GM20431 (cell line): ENCODE measurements around the gene EFNB3.

Experiments
- in situ Hi-C: fragments of 300-500 bp; cut with MseI, MboI; formaldehyde crosslinking; loops from one replicate; pipeline ENCODE4 v1.15.0; 2020; ENCODE audit warnings: low sequenced_read_pairs; ENCODE audit not compliant: unreplicated experiment

Gene EFNB3, protein sequence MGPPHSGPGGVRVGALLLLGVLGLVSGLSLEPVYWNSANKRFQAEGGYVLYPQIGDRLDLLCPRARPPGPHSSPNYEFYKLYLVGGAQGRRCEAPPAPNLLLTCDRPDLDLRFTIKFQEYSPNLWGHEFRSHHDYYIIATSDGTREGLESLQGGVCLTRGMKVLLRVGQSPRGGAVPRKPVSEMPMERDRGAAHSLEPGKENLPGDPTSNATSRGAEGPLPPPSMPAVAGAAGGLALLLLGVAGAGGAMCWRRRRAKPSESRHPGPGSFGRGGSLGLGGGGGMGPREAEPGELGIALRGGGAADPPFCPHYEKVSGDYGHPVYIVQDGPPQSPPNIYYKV

DNA sequence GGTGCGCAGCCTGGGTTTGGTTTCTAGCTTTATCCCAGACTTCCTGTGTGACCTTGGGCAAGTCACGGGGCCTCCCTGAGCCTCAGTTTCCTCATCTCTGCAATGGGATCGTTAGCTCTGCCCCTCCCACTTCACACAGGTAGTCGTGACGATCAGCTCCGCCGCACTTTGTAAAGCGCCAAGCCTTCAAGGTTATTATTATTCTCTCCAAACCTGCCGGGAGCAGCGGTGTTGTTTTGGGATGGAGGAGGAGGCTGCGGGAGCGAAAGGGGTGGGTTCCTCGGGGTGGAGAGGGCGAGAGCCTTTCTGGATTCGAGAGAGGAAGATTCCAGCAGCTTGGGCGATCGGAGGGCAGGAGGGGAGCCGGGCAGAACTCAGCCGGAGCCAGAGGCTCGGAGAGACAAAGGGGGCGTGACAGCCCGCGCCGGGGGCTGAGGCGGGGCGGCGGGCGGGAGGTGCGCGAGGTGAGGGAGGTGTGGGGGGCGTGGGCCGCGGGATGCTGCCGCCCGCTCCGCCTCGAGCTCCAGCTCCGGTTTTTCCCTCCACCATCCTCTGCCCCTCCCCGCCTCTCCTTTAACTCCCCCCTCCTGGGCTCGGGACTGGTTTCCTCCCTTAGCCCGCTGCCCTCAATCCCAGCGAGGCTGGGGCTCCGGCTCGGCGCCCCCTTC is at the start of gene EFNB3:
Gene EFNB3, plus strand, starts transcription at position 602 of the 668 bp plus-strand sequence. CDS start 397 bp downstream, outside the sequence.
- in situ Hi-C loops: no loop called here

- in situ Hi-C loops: no loop called here
Observed at GRCh38 chr17:7655541-7655840, 49.5 kb upstream of the EFNB3 start.

GRCh38 chr17:7656958-7657609 is 47.9 kb upstream of the EFNB3 start:
- in situ Hi-C loops: no loop called here

GRCh38 chr17:7667656-7668406 is 37.2 kb upstream of the EFNB3 start:
- in situ Hi-C loops: no loop called here

DNA sequence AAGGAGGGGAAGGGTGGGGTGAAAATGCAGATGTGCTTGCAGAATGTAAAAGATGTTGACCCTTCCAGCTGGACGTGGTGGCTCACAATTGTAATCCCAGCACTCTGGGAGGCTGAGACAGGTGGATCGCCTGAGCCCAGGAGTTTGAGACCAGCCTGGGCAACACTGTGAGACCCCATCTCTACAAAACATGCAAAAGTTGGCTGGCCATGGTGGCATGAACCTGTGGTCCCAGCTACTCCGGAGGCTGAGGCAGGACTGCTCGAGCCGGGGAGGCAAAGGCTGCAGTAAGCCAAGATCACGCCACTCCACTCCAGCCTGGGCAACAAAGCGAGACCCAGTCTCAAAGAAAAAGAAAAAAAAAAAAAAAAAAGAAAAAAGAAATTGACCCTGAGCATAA is 36.5 kb upstream of the EFNB3 start:
- in situ Hi-C loops: no loop called here

DNA sequence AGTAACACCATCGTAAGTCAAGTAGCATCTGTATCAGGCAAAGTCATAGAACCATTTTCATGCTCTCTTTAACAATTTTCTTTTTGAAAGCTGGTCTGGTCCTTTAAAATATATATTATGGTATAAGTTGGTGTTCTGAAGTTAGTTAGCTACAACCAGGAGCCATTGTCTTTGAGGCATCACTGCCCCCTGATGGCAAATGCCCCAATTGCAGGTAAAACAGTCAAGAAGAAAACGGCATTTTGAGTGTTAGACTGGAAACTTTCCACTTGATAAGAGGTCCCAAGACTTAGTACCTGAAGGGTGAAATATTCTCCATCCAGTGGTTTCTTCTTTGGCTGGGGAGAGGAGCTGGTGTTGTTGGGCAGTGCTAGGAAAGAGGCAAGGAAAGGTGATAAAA is 31.8 kb upstream of the EFNB3 start:
- in situ Hi-C loops: no loop called here

DNA sequence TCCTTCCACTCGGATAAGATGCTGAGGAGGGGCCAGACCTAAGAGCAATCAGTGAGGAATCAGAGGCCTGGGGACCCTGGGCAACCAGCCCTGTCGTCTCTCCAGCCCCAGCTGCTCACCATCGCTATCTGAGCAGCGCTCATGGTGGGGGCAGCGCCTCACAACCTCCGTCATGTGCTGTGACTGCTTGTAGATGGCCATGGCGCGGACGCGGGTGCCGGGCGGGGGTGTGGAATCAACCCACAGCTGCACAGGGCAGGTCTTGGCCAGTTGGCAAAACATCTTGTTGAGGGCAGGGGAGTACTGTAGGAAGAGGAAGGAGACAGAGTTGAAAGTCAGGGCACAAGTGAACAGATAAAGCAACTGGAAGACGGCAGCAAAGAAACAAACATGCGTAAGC is 30.1 kb upstream of the EFNB3 start:
- in situ Hi-C loops: no loop called here

- in situ Hi-C loops: no loop called here
Observed at GRCh38 chr17:7676533-7676932, 28.5 kb upstream of the EFNB3 start.

DNA sequence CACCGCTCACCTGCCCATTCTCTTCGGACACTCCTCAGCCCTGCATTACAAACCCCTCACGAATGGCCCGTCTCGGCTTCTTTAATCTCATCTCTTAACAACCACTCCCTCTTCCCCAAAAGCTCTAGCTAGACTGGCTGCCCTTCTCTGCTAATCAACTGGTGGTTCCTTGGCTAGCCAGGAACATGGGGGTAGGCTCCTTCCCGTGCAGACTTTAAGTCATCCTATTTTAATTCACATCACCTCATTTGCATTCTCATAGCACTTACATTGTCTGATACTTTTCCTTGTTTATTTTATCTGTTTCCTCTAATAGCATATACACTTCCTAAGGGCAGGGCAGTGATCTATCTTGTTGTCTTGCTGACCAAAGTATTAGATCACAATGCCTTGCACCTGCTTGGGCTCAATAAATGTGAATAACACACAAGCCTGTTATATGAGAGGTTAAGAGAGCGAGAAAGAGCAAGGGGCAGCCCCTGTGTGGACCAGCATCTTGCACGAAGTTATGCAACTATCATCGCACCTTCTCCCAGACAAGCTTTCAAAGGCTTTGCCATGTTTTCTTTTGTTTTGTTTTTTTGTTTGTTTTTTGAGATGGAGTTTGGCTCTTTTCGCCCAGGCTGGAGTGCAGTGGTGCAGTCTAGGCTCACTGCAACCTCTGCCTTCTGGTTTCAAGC is 27.5 kb upstream of the EFNB3 start:
- in situ Hi-C loops: no loop called here

DNA sequence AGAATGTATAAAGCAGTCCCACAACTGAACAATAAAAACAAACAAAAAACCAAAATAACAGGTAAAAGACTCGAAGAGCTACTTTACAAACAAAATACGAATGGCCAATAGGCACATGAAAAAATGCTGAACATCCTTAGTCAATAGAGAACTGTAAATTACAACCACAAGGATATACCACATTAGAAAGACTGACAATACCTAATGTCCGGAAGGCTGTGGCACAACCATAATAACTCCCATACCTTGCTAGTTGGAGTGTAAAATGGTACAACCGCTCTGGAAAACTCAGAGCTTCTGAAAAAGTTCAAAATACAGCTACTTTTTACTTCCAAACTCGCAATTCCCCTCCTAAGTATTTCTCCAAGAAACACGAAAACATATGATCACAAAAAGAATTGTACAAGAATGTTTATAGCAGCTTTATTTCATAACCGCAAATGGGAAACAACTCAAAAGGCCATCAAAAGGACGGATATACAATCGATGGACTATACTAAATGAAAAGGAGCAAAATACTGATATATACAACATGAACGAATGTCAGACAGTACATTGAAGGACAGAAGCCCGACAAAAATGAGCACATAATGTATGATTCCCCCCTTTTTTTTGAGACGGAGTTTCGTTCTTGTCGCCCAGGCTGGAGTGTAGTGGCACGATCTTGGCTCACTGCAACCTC is 20.0 kb upstream of the EFNB3 start:
- in situ Hi-C loops: no loop called here

DNA sequence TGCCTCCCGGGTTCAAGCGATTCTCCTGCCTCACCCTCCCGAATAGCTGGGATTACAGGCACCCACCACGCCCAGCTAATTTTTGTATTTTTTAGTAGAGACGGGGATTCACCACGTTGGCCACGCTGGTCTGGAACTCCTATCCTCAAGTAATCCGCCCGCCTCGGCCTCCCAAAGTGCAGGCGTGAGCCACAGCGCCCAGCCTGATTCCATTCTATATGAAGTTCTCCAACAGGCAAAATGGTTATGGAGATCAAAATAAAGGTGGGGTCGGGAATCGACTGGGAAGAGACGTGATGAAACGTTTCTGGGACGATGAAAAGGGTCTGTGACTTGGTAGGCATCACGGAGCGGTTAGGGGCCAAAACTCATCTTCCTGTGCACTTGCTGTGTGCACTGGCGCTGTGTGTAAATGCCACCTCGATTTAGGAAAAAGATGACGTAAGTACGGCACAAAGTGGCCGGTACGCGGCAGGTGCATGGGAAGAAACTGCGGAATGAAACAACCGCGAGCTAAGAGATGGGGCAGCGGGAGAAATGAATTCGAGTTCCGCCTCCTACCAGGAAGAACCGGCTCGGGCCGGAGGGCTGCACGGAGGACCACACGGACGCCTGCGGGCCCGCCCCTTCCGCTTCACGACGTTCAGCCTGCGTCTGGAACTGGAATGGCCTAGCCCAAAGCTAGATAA is 19.3 kb upstream of the EFNB3 start:
- in situ Hi-C loops: no loop called here

- in situ Hi-C loops: no loop called here
Observed at GRCh38 chr17:7686222-7687071, 18.6 kb upstream of the EFNB3 start.

DNA sequence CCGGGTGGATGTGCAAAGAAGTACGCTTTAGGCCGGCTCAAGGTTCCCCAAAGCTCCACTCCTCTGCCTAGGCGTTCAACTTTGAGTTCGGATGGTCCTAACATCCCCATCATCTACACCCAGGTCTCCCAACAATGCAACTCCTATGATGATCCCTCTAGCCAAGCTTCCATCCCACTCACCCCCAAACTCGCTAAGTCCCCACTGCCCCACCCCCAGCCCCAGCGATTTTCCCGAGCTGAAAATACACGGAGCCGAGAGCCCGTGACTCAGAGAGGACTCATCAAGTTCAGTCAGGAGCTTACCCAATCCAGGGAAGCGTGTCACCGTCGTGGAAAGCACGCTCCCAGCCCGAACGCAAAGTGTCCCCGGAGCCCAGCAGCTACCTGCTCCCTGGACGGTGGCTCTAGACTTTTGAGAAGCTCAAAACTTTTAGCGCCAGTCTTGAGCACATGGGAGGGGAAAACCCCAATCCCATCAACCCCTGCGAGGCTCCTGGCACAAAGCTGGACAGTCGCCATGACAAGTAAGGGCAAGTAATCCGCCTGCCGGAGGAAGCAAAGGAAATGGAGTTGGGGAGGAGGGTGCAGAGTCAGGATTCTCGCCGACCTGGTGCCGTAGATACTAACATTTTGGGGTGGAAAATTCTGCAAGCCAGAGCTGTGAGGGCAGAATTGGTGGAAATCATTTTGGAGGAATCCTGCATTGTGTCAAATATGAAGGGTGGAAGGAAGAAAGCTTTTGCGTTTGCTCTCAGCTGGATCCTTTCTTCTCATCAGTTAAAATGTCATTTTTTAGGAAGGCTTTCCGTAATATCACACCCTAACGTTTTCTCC is 17.7 kb upstream of the EFNB3 start, which contains the start of gene TP53:
Gene TP53, minus strand, starts transcription at position 419 of the 836 bp plus-strand sequence. CDS start 10,896 bp downstream, outside the sequence.
- in situ Hi-C loops: no loop called here

- in situ Hi-C loops: no loop called here
Observed at GRCh38 chr17:7687908-7688807, 16.8 kb upstream of the EFNB3 start, which contains the start of gene WRAP53. Gene WRAP53, plus strand, starts transcription at chr17:7688477. Its CDS starts 172 bp downstream, at chr17:7688649.

- in situ Hi-C loops: no loop called here
Observed at GRCh38 chr17:7688808-7689316, 16.1 kb upstream of the EFNB3 start.

DNA sequence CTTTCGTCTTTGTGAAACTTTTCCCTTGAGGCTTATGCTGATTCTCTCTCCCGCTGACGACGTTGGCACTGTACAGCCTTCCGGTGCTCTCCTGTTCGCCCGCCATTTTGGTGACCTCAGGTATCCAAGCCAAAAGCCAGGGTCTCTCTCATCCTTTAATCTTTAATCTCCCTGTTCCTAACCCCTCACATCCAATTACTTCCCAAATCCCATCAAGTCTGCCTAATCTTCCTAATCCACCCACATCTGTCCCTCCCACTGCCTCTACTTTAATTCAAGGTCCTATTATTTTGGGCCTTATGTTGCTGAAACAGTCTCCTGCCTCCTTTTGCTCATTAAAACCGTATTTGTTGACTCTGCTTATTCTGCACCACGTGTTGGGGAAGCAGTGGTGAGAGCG is 9.4 kb upstream of the EFNB3 start:
- in situ Hi-C loops: no loop called here
